Activated CD8-positive, alpha-beta memory T cell treated with anti-CD3 and anti-CD28 coated beads, Interleukin-2, amount 10 ng/mL, durations not matched to agents 7 days and 5 days (primary cell): ENCODE measurements around the gene DENND6B. TPM values are rescaled to one million over a fixed set of nuclear protein-coding genes. Genes with fewer than 3 reads are reported as not detected.

Source experiments
- ATAC-seq: fragments of 150-1000 bp; cut with Tn5 transposase; one replicate; pipeline ENCODE4 v1.10.0; 2021; ENCODE audit warnings: moderate library complexity
- CTCF ChIA-PET: fragments of 350-600 bp; sonication (Branson Sonifier 250); formaldehyde crosslinking; loops from one replicate; lab custom pipeline; 2021; ENCODE audit warnings: antibody characterized with exemption; lab: Charles Lee
- DNase-seq: peaks from one replicate; pipeline ENCODE4 v3.0.0-alpha.2; 2020
- H3K27ac Mint-ChIP-seq: one replicate; pipeline ENCODE4 v1.8.0; 2021; ENCODE audit warnings: mild to moderate bottlenecking, mixed read lengths
- H3K27me3 Mint-ChIP-seq: one replicate; pipeline ENCODE4 v1.8.0; 2021; ENCODE audit warnings: mixed read lengths
- H3K36me3 Mint-ChIP-seq: one replicate; pipeline ENCODE4 v1.8.0; 2021; ENCODE audit warnings: mild to moderate bottlenecking, mixed read lengths
- H3K4me1 Mint-ChIP-seq: one replicate; pipeline ENCODE4 v1.8.0; 2021; ENCODE audit warnings: mixed read lengths
- H3K4me3 Mint-ChIP-seq: one replicate; pipeline ENCODE4 v1.8.0; 2021; ENCODE audit warnings: mild to moderate bottlenecking, moderate library complexity, mixed read lengths
- H3K9me3 Mint-ChIP-seq: one replicate; pipeline ENCODE4 v1.8.0; 2022; ENCODE audit warnings: low read depth, mixed read lengths
- total RNA-seq, 2 experiments: library from RNA; stranded (reverse); gene quantifications; one replicate each; pipeline ENCODE4 v1.2.3, GENCODE V29; 2021

The DENND6B gene
- total RNA-seq, 2 experiments from 2014 or later: 5.7 to 8.8 TPM

DNA sequence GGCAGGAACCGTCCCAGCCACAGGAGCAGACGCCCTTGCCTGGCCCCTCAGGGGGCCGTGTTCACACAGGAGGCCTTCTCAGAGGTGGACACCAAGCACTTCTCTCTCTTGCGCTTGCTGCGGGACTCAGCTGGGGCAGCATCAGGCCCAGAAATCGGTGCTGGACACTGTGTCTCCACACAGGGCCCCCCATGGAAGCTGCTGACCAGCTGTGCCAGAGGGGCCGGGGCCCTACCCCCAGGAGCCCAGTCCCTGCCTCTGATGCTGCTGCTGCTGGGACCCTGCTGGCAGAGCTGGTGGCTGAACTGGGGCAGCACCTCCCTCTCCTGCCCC is 23.3 kb downstream of the DENND6B start:
- DNase-seq: no peak
- Mint-ChIP-seq H3K27me3 (peaks cover 6% of the 10 kb centered on the region), H3K4me3 (no peak overlapping the region), H3K4me1 (peaks cover 12% of the 10 kb centered on the region), H3K36me3 (no peaks in the 10 kb centered on the region), H3K9me3 (no peaks in the 10 kb centered on the region), H3K27ac (no peak overlapping the region)
- CTCF ChIA-PET: interaction anchor here (0.9 to 2.2 kb wide), 4 partner anchors 11 to 51 kb away, joined by 3 to 6 read pairs (median 4); no protein-coding TSS in a partner anchor
- ATAC-seq: no peak

DNA sequence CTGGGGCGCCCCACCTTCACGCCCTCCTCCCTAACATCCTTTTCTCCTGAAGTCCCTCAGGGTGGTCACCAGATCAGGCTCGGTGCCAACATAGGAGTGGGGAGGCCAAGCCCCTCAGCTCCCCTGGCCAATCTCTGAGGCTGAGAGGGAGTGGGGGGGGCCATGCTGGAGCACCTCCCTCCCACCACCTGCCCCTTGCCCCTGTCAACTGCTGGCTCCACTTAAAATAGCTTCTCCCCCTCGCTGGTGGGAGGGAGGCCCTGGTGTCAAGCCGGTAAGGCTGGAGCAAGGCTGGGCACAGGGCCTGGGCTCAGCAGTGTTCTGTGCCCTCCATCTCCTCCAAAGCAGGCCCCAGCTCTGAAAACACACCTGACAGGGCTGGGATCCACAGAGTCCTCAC is 24.2 kb downstream of the DENND6B start:
- H3K27me3 Mint-ChIP-seq: peaks cover 6% of the 10 kb centered on the region
- H3K9me3 Mint-ChIP-seq: no peaks in the 10 kb centered on the region
- no peak overlapping the region for H3K27ac Mint-ChIP-seq
- H3K4me1 Mint-ChIP-seq: peaks cover 12% of the 10 kb centered on the region
- CTCF ChIA-PET: interaction anchor here (0.9 to 1.1 kb wide), 2 partner anchors 24 to 27 kb away, joined by 3 to 5 read pairs; no protein-coding TSS in a partner anchor
- no peak overlapping the region for H3K4me3 Mint-ChIP-seq
- DNase-seq (no peak), ATAC-seq (no peak)
- no peaks in the 10 kb centered on the region for H3K36me3 Mint-ChIP-seq

DNA sequence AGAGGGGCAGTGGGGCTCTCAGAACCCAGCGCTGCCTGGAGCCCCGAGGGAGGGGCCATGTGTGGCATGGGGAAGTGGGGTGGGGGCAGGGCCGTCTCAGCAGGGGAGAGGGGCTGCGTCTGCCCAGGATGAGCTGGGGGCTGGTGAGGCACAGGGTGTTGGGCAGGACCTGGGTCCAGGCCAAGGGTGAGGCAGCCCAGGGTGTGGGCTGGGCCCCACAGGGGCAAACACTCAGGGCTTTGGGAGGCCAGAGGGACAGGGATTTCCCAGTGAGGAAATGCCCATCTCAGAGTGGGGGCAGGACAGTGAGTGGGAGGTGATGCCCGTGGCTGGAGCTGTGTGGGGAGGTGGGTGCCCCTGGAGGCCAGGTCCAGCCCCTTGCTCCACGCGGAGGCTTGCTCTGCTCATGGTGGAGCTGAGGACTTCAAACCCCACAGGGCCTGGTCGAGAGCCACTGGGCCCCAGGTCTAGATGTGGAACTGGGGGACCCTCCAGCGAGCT is 24.7 kb downstream of the DENND6B start:
- no peak for DNase-seq
- no peaks in the 10 kb centered on the region for H3K36me3 Mint-ChIP-seq
- no peak overlapping the region for H3K27ac Mint-ChIP-seq
- CTCF ChIA-PET: interaction anchor here (0.9 to 1.1 kb wide), 2 partner anchors 24 to 26 kb away, joined by 3 to 5 read pairs; no protein-coding TSS in a partner anchor
- no peak overlapping the region for H3K4me3 Mint-ChIP-seq
- H3K9me3 Mint-ChIP-seq: no peaks in the 10 kb centered on the region
- H3K4me1 Mint-ChIP-seq: peaks cover 12% of the 10 kb centered on the region
- H3K27me3 Mint-ChIP-seq: peaks cover 6% of the 10 kb centered on the region
- ATAC-seq: no peak

DNA sequence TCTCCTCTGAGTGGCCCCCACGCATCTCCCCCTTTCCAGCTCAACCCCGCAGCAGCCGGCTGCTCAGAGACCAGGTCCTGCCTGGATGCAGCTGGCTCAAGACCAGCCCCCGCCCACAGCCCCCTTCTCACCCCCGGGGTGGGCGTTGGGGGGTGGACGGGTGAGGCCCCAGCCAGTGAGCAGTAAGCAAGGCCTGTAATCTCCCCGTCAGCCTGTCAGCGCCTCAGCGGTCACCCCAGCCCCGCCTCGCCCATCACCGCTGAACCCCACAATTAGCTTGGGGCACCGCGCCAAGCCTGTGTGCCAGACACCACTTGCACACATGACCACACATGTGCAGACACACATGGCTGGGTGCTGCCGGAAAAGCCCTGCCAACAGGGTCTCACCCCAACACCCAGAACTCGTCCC is 25.2 kb downstream of the DENND6B start:
- no peak for ATAC-seq

DNA sequence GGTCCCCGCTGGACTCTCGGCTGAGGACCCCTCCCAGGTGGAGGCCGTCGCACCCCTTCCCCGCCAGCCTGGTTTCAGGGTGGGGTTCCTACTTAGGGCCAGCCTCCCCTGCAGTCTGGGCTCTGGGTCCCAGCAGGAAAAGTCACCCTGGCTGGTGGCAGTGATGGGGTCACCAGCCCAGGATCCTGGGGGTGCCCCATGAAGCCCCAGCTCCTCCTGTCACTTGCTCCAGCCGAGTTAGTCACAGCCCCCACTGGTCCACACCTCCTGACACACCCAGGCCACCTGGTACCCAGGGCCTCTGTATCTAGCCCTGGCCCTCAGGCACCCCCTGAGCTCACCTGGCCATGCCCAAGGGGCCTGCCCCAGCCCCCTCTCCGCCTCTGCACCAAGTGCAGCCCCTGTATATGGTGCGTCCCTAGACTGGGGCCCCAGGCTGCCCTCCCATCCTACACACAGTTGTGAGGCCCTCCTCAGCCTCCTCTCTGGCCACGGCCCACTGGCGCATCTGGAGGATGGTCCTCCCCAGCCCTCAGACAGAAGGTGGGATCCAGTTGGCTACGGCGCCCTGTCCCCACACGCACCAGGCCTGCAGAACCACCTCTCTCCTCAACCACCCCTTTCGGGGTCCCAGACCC is 26.1 kb downstream of the DENND6B start:
- CTCF ChIA-PET: interaction anchor here (0.7 kb wide), 1 partner anchor 56 kb away, joined by 3 read pairs; no protein-coding TSS in a partner anchor
- ATAC-seq (no peak), DNase-seq (no peak)
- Mint-ChIP-seq H3K9me3 (no peaks in the 10 kb centered on the region), H3K4me3 (no peak overlapping the region), H3K36me3 (no peaks in the 10 kb centered on the region), H3K4me1 (peaks cover 6% of the 10 kb centered on the region), H3K27me3 (no peaks in the 10 kb centered on the region), H3K27ac (no peak overlapping the region)

More for the DNA sequence above, 25.2 kb downstream of the DENND6B start:
- no peaks in the 10 kb centered on the region for H3K9me3 Mint-ChIP-seq
- H3K36me3 Mint-ChIP-seq: no peaks in the 10 kb centered on the region
- H3K4me1 Mint-ChIP-seq: peaks cover 12% of the 10 kb centered on the region
- peaks cover 6% of the 10 kb centered on the region for H3K27me3 Mint-ChIP-seq
- CTCF ChIA-PET: interaction anchor here (1.1 kb wide), 1 partner anchor 26 kb away, joined by 5 read pairs; no protein-coding TSS in a partner anchor
- DNase-seq: no peak
- no peak overlapping the region for H3K4me3 Mint-ChIP-seq
- no peak overlapping the region for H3K27ac Mint-ChIP-seq

DNA sequence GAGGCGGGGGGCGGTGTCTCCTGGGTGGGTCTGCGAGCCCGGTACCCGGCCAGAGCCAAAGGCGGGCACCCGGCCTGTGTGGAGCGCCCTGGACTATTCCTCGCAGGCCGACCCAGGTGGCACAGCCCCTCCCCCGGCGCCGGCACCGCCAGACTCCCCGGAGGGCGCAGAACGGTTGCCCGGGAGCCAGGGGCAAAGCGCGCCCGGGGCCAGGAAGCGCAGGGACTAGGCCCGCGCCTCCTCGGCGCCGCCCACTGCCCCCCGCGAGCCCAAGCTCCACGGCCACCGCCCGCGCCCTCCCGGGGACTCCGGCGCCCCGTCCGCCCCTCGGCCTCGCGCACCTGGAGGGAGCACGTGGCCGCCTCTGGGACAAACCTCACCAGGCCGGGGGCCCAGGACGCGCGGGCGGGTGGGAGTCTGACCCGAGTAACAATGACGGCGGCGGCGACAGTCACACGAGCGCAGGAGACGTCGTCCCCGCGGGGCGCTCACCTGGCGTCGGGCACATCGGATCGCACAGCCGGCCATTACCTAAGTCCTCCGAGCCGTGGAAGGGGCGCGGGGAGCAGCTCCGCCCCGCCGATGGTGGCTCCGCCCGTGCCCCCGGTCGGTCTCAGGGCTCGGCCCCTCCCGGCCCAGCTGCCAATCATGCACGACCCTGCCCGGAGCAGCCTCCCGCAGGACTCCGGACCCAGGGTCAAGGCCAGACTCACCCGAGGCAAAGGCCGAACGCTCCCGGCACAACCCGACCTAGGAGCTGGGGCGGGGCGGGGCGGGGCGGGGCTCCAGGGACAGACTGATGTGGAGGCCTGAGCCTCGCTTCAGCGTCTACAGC is 26.8 kb downstream of the DENND6B start:
- DNase-seq (no peak), ATAC-seq (no peak)
- Mint-ChIP-seq H3K36me3 (no peaks in the 10 kb centered on the region), H3K27me3 (peaks cover 4% of the 10 kb centered on the region), H3K4me1 (peaks cover 3% of the 10 kb centered on the region), H3K4me3 (no peak overlapping the region), H3K9me3 (no peaks in the 10 kb centered on the region), H3K27ac (no peak overlapping the region)
- CTCF ChIA-PET: interaction anchor here (0.7 kb wide), 1 partner anchor 56 kb away, joined by 3 read pairs; no protein-coding TSS in a partner anchor

DNA sequence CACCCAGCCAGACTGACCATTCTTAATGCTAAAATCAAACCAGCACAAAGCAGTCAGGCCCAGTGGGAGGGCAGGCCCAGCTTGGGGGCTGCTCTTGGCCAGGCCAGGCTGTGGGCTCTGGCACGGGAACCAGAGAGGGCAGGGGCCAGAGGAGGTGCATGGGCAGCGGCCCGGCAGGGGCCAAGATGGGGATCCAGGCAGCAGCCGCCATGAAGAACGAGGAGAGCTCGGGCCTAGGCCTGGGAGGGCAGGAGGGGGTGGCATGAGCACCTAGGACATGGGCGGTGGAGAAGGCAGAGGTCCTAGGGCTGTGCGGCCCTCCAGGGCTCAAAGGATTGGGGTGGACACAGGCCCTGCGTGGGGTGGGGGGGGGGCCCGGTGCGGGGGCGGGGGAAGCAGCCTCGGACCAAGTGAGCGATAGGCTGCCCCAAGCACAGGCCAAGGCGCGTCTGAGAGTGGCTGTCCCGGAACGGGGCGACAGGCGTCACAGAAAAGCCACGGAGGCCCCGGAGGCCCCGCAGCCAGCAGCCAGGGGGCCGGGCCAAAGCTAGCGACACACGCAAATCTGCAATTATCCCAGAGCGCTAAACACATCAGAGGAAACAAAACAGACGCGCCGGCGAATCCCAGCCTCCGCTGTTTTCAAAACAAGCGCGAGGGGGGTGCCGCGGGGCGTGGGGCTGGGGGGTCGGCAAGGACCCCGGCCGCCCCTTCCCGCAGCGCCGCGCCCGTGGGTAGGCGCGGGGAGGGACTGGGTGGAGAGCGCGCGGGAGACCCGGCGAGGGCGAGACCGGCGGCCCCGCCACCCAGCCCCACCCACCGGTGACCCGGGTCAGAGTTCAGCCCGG is 27.7 kb downstream of the DENND6B start:
- Mint-ChIP-seq H3K4me1 (peaks cover under 1% of the 10 kb centered on the region), H3K4me3 (no peak overlapping the region), H3K36me3 (no peaks in the 10 kb centered on the region), H3K9me3 (no peaks in the 10 kb centered on the region), H3K27ac (no peak overlapping the region), H3K27me3 (peaks cover 4% of the 10 kb centered on the region)
- no peak for DNase-seq
- ATAC-seq: no peak
- CTCF ChIA-PET: interaction anchor here (3.6 kb wide), 1 partner anchor 23 kb away, joined by 12 read pairs; no protein-coding TSS in a partner anchor

DNA sequence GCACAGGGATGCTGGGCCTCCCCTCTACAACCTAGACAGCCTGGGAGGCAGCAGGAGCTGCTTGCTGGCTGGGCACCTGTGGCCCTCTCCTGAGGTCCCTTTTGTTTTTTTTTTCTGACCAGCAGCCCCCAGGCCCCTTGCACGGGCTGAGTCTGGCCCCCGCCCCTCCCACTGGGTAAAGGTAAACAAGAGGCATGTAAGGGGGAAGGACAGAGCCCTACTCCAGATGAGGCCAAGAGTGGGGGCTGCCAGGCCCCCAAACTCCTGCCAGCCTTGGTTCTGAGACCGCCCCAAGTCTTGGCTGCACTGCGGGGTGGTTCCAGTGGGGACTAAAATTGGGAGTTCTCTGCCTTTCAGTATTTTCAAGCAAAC is 28.6 kb downstream of the DENND6B start:
- DNase-seq: no peak
- no peak for ATAC-seq
- Mint-ChIP-seq H3K27me3 (peaks cover 4% of the 10 kb centered on the region), H3K36me3 (no peaks in the 10 kb centered on the region), H3K27ac (no peak overlapping the region), H3K4me1 (no peaks in the 10 kb centered on the region), H3K9me3 (no peaks in the 10 kb centered on the region), H3K4me3 (no peak overlapping the region)
- CTCF ChIA-PET: interaction anchor here (3.6 kb wide), 1 partner anchor 22 kb away, joined by 12 read pairs; no protein-coding TSS in a partner anchor

DNA sequence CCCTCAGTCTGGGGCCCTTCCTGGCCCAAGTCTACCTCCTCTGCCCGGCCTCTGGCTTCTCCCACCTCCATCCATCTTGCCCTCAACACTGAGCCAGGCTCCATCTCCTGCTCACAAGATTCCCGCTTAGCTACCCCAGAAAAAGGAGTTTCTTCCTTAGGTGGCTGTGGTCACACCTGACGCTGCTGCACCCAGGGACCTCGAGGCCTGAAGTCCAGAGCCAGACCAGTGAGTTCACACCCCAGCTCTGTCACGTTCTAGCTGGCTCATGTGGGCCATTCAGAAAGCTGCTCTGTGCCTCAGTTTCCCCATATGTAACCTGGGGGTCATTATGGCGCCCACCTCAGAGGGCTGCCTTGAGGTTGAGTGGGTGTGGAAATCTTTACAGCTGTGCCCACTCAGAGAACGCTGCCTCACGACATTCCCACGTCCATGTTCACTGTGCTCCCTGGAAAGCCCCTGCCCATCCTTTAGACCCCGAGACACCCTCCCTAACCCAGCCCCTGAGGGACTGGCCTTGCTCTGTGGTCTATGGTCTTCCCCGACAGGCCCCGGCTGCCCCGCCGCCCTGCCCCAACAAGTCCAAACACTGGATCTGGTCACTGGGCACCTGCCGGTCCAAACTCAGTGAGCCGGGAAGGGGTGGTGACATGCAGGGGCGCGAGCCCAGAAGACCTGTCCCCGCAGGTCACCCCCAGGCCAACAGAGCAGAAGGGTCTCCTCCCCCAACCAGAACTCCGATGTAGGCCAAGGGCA is 29.1 kb downstream of the DENND6B start:
- no peak overlapping the region for H3K27ac Mint-ChIP-seq
- no peaks in the 10 kb centered on the region for H3K36me3 Mint-ChIP-seq
- peaks cover 7% of the 10 kb centered on the region for H3K27me3 Mint-ChIP-seq
- DNase-seq: no peak
- CTCF ChIA-PET: interaction anchor here (0.6 to 3.6 kb wide), 2 partner anchors 21 to 30 kb away, joined by 3 to 12 read pairs; no protein-coding TSS in a partner anchor
- no peak overlapping the region for H3K4me3 Mint-ChIP-seq
- peaks cover 4% of the 10 kb centered on the region for H3K4me1 Mint-ChIP-seq
- ATAC-seq: no peak
- no peaks in the 10 kb centered on the region for H3K9me3 Mint-ChIP-seq

DNA sequence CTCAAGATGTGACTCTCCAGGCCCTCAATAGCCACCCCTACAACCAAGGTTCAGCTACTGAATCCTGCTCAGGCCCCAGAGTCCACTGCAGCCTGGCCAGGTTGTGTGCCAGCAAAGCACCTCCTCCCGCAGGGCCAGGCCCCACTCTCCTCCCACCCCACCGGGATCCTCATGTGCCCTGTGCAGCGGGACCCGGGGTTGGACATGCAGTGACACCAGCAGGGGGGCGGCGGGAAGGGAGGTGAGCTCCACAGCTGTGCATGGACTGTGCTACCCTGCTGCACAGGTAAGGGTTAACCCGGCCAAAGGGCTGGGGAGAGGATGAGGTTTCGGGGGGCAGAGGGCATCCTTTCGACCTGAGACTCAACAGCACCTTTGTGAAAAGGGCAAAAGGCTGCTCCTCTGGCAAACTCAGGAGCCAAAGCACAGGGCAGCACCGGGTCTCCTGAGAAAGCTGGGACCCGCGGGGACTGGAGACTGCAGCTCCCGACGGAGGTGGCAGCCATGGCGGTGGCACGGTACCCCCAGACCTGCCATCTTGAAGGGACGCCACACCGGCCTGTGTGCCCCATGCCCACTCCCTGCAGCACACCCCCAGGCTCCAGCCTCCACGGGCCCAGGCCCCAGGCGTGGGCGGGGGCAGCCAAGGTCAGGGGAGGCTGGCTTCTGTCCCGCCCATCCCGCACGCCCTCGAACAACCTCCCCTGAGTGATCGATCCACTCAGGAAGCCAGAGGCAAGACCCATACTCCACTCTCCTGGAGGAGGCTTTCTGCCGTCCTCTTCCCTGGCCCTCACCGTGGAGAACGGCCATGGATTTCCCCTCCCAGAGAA is 29.9 kb downstream of the DENND6B start:
- ATAC-seq: no peak
- Mint-ChIP-seq H3K36me3 (no peaks in the 10 kb centered on the region), H3K9me3 (no peaks in the 10 kb centered on the region), H3K4me1 (peaks cover 9% of the 10 kb centered on the region), H3K27ac (no peak overlapping the region), H3K4me3 (no peak overlapping the region), H3K27me3 (peaks cover 14% of the 10 kb centered on the region)
- DNase-seq: no peak
- CTCF ChIA-PET: interaction anchor here (3.6 kb wide), 1 partner anchor 21 kb away, joined by 12 read pairs; no protein-coding TSS in a partner anchor

DNA sequence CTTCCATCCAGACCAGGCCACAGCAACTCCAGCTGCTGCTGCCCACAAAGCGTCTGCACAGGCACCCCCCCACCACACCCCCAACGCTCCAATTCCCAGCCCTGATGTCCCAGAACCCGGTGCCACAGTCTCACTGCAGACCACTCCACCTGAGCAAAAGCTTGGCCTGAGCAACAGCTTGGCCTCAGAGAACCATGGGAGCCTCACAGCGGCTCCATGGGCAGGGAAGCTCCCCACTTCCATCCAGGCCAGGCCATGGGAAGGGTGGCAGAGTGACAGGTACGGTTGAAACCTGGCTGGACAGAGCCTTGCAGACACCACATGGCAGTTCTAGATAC is 32.5 kb downstream of the DENND6B start:
- H3K4me1 Mint-ChIP-seq: peaks cover 12% of the 10 kb centered on the region
- no peak overlapping the region for H3K4me3 Mint-ChIP-seq
- H3K9me3 Mint-ChIP-seq: no peaks in the 10 kb centered on the region
- ATAC-seq: no peak
- H3K36me3 Mint-ChIP-seq: no peaks in the 10 kb centered on the region
- no peak for DNase-seq
- CTCF ChIA-PET: interaction anchor here (0.6 to 4.1 kb wide), 5 partner anchors 13 to 146 kb away, joined by 3 to 16 read pairs (median 6); partner anchors contain the start of gene PLXNB2
- H3K27ac Mint-ChIP-seq: no peak overlapping the region
- peaks cover 16% of the 10 kb centered on the region for H3K27me3 Mint-ChIP-seq
